ENCODE measurements around the gene MBD6. TPM values are rescaled to one million over a fixed set of nuclear protein-coding genes. Genes with fewer than 3 reads are reported as not detected.

MBD6 gene
- total RNA-seq, 1 donor from 2014 or later, result 3.6 TPM

DNA sequence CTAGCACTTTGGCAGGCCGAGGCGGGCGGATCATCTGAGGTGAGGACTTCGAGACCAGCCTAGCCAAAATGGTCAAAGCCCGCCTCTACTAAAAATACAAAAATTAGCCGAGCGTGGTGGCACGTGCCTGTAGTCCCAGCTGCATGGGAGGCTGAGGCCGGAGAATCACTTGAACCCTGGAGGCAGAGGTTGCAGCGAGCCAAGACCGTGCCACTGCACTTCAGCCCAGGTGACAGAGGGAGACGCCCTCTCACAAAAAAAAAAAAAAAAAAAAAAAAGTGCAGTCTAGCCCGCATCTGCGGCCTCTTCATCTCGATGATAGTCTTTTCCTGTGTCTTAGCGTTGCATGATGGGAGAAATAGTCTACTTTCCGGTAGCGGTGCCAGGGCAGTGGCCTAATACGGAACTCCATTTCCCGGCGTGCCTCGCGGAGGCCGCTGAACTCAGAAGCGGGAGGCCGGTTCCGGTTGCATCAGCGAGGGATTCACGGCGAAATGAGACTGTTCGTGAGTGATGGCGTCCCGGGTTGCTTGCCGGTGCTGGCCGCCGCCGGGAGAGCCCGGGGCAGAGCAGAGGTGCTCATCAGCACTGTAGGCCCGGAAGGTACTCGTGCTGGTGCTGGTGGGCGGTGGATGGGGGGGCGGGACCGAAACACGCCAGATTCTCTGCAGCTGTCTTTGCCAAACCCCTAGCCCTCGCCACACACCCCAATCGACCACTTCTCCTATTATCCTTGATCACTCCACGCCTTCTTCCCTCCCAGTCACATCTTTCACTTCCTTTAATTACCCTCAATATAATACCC is 34.8 kb upstream of the MBD6 start, which contains the start of gene MARS1:
MARS1 (plus strand) TSS at position 472 of the 805 bp plus-strand sequence; CDS start at position 495, 23 bp downstream.
- H3K4me3 Mint-ChIP-seq, result peak within 1 kb of the TSS; percentile 93
- H3K4me2 ChIP-seq, result peak within 1 kb of the TSS; percentile 97
- DNase-seq (ENCODE audit: low spot score), result peak; percentile 95
- H3K4me1 Mint-ChIP-seq, result peaks cover 13% of the 10 kb centered on the region
- no peaks in the 10 kb centered on the region for H4K20me1 ChIP-seq (ENCODE audit: low read depth)
- no peaks in the 10 kb centered on the region for H3K9me3 Mint-ChIP-seq
- peak within 1 kb of the TSS; percentile 94 for H3K9ac ChIP-seq
- peaks cover 2% of the 10 kb centered on the region for H3K27me3 Mint-ChIP-seq (ENCODE audit: insufficient read depth, low read depth)
- H3K27ac ChIP-seq, result peak within 1 kb of the TSS; percentile 23
- peaks cover 8% of the 10 kb centered on the region for H3K36me3 ChIP-seq
- no peaks in the 10 kb centered on the region for H3K27me3 ChIP-seq
- peaks cover 5% of the 10 kb centered on the region for H3K4me1 ChIP-seq
- H3K9me3 ChIP-seq (ENCODE audit: low read depth), result no peaks in the 10 kb centered on the region
- peak within 1 kb of the TSS; percentile 97 for H3K27ac Mint-ChIP-seq
- H2AFZ ChIP-seq (replicated peaks), result peak within 1 kb of the TSS; percentile 87
- peaks cover 39% of the 10 kb centered on the region for H3F3A ChIP-seq (ENCODE audit: low read depth)
- no peak for TF ChIP-seq EZH2 (IDR thresholded peaks at IDR 0.05)
- TF ChIP-seq, protein P1, sequence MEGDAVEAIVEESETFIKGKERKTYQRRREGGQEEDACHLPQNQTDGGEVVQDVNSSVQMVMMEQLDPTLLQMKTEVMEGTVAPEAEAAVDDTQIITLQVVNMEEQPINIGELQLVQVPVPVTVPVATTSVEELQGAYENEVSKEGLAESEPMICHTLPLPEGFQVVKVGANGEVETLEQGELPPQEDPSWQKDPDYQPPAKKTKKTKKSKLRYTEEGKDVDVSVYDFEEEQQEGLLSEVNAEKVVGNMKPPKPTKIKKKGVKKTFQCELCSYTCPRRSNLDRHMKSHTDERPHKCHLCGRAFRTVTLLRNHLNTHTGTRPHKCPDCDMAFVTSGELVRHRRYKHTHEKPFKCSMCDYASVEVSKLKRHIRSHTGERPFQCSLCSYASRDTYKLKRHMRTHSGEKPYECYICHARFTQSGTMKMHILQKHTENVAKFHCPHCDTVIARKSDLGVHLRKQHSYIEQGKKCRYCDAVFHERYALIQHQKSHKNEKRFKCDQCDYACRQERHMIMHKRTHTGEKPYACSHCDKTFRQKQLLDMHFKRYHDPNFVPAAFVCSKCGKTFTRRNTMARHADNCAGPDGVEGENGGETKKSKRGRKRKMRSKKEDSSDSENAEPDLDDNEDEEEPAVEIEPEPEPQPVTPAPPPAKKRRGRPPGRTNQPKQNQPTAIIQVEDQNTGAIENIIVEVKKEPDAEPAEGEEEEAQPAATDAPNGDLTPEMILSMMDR (IDR thresholded peaks at IDR 0.05), result peak; percentile 25
- H3K36me3 Mint-ChIP-seq, result peaks cover 23% of the 10 kb centered on the region
- peaks cover 20% of the 10 kb centered on the region for H3K79me2 ChIP-seq (ENCODE audit: low read depth)
- peak within 1 kb of the TSS; percentile 93 for H3K4me3 ChIP-seq

DNA sequence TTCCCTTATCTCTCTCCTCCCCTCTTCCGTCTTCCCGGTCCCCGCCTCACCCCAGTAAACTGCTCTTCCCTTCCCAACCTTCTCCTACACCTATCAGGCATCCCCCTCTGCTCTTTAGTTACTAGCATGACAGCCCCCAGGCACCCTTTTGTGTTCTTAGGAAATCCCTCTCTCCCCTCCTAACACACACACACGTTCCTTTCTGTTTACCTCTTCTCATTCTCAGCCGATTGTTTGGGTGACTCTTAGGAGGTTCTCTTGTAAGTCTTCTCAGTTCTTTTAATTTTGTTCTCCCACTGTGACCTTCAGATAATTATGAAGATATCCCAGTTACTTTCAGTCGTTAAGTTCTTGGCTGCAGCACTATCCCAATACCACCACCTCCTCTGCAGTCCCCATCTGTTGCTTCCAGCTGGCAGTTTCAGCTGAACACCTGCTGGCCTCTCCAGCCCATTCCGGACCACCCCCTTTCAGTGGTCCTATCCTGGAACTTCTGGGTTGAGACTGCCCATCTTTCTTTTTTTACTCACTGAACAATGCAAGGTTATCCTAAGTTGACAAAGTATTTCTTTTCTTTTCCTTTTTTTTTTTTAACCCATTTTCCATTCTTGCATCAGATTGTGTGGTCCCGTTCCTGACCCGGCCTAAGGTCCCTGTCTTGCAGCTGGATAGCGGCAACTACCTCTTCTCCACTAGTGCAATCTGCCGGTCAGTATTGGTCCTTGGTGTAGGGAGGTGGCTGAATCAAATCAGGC is 34.0 kb upstream of the MBD6 start:
- Histone ChIP-seq H3K27ac (peak overlapping the region; percentile 23), H3K9ac (peak overlapping the region; percentile 94), H4K20me1 (ENCODE audit: low read depth) (no peaks in the 10 kb centered on the region), H3K79me2 (ENCODE audit: low read depth) (peaks cover 20% of the 10 kb centered on the region), H3K4me3 (peak overlapping the region; percentile 93), H3K4me2 (peak overlapping the region; percentile 97), H2AFZ (replicated peaks) (peak overlapping the region; percentile 53), H3K36me3 (peaks cover 8% of the 10 kb centered on the region), H3K27me3 (no peaks in the 10 kb centered on the region), H3F3A (ENCODE audit: low read depth) (peaks cover 42% of the 10 kb centered on the region), H3K4me1 (peaks cover 5% of the 10 kb centered on the region), H3K9me3 (ENCODE audit: low read depth) (no peaks in the 10 kb centered on the region)
- Mint-ChIP-seq H3K4me1 (peaks cover 13% of the 10 kb centered on the region), H3K36me3 (peaks cover 26% of the 10 kb centered on the region), H3K27ac (peak overlapping the region; percentile 42), H3K9me3 (no peaks in the 10 kb centered on the region), H3K4me3 (peak overlapping the region; percentile 93), H3K27me3 (ENCODE audit: insufficient read depth, low read depth) (peaks cover 2% of the 10 kb centered on the region)
- TF ChIP-seq EZH2 (IDR thresholded peaks at IDR 0.05) (no peak), EZH2phosphoT487 (IDR thresholded peaks at IDR 0.05) (no peak)
- TF ChIP-seq, protein P1 (IDR thresholded peaks at IDR 0.05), result no peak
- DNase-seq (ENCODE audit: low spot score), result peak; percentile 34

- H3K27me3 ChIP-seq, result no peaks in the 10 kb centered on the region
- no peak for TF ChIP-seq EZH2 (IDR thresholded peaks at IDR 0.05)
- no peak for TF ChIP-seq EZH2phosphoT487 (IDR thresholded peaks at IDR 0.05)
- H3K9me3 Mint-ChIP-seq, result no peaks in the 10 kb centered on the region
- H3K79me2 ChIP-seq (ENCODE audit: low read depth), result peaks cover 20% of the 10 kb centered on the region
- no peak for DNase-seq (ENCODE audit: low spot score)
- H3K4me1 Mint-ChIP-seq, result peaks cover 13% of the 10 kb centered on the region
- H3K27ac ChIP-seq, result no peak overlapping the region
- H3F3A ChIP-seq (ENCODE audit: low read depth), result peaks cover 42% of the 10 kb centered on the region
- peaks cover 5% of the 10 kb centered on the region for H3K4me1 ChIP-seq
- no peaks in the 10 kb centered on the region for H3K9me3 ChIP-seq (ENCODE audit: low read depth)
- peak overlapping the region; percentile 97 for H3K4me2 ChIP-seq
- H3K27ac Mint-ChIP-seq, result no peak overlapping the region
- H4K20me1 ChIP-seq (ENCODE audit: low read depth), result no peaks in the 10 kb centered on the region
- no peak overlapping the region for H2AFZ ChIP-seq (replicated peaks)
- peaks cover 2% of the 10 kb centered on the region for H3K27me3 Mint-ChIP-seq (ENCODE audit: insufficient read depth, low read depth)
- H3K4me3 ChIP-seq, result peak overlapping the region; percentile 93
- H3K36me3 ChIP-seq, result peaks cover 11% of the 10 kb centered on the region
- peaks cover 26% of the 10 kb centered on the region for H3K36me3 Mint-ChIP-seq
- H3K9ac ChIP-seq, result no peak overlapping the region
- H3K4me3 Mint-ChIP-seq, result peak overlapping the region; percentile 93
Observed at GRCh38 chr12:57489157-57489641, 33.4 kb upstream of the MBD6 start.

All from neural progenitor cell (in vitro differentiated cells).